Astrocyte (in vitro differentiated cells and primary cell): ENCODE data around the gene CDSN. TPM values are rescaled to one million over a fixed set of nuclear protein-coding genes. Genes with fewer than 3 reads are reported as not detected.
"Not testable (repeated sequence)": the region's sequence is repeated elsewhere in the genome, so short reads cannot be mapped to it uniquely, and the experiment has no call there.

ENCODE experiments used
- DNase-seq: peaks from one replicate; pipeline ENCODE4 v3.0.0-alpha.2; 2010; ENCODE audit warnings: low read depth
- FAIRE-seq: peaks from 2 replicates; lab custom pipeline; 2011; peaks lifted over from hg19 to GRCh38; lab: Jason Lieb, UNC
- H2AFZ ChIP-seq: 2 replicates; pipeline ENCODE4 v1.6.0; 2012; ENCODE audit warnings: low read depth, low read length, inconsistent platforms
- H3K27ac ChIP-seq: 2 replicates; pipeline ENCODE4 v1.5.1; 2011; ENCODE audit warnings: low read depth, low read length, inconsistent platforms
- H3K27me3 ChIP-seq: 2 replicates; pipeline ENCODE4 v1.6.0; 2011; ENCODE audit warnings: low read length, inconsistent platforms; ENCODE audit not compliant: insufficient read depth
- H3K36me3 ChIP-seq: 2 replicates; pipeline ENCODE4 v1.5.1; 2011; ENCODE audit warnings: low read length, inconsistent platforms; ENCODE audit not compliant: insufficient read depth
- H3K4me1 ChIP-seq: 2 replicates; pipeline ENCODE4 v1.5.1; 2011; ENCODE audit warnings: low read length, inconsistent platforms; ENCODE audit not compliant: insufficient read depth
- H3K4me2 ChIP-seq: 2 replicates; pipeline ENCODE4 v1.6.0; 2012; ENCODE audit warnings: low read length, inconsistent platforms
- H3K4me3 ChIP-seq: 2 replicates; pipeline ENCODE4 v1.5.1; 2011; ENCODE audit warnings: low read depth, mild to moderate bottlenecking, low read length, inconsistent platforms; ENCODE audit not compliant: insufficient read depth
- H3K79me2 ChIP-seq: 2 replicates; pipeline ENCODE4 v1.6.0; 2012; ENCODE audit warnings: mild to moderate bottlenecking, low read length, inconsistent platforms; ENCODE audit not compliant: insufficient read depth
- H3K9ac ChIP-seq: 2 replicates; pipeline ENCODE4 v1.6.0; 2012; ENCODE audit warnings: mild to moderate bottlenecking, low read length, inconsistent platforms
- H3K9me3 ChIP-seq: 2 replicates; pipeline ENCODE4 v1.5.1; 2012; ENCODE audit warnings: low read depth, mild to moderate bottlenecking, low read length, inconsistent platforms; ENCODE audit not compliant: insufficient read depth
- H4K20me1 ChIP-seq: 2 replicates; pipeline ENCODE4 v1.6.0; 2012; ENCODE audit warnings: low read length, inconsistent platforms; ENCODE audit not compliant: insufficient read depth
- H3K27ac Mint-ChIP-seq: one replicate; pipeline ENCODE4 v1.8.0; 2021; ENCODE audit warnings: mild to moderate bottlenecking, mixed read lengths; ENCODE audit not compliant: unreplicated experiment
- H3K27me3 Mint-ChIP-seq: one replicate; pipeline ENCODE4 v1.8.0; 2021; ENCODE audit warnings: low read depth, mixed read lengths; ENCODE audit not compliant: unreplicated experiment
- H3K36me3 Mint-ChIP-seq: one replicate; pipeline ENCODE4 v1.8.0; 2021; ENCODE audit warnings: low read depth, mixed read lengths; ENCODE audit not compliant: unreplicated experiment
- H3K4me1 Mint-ChIP-seq: one replicate; pipeline ENCODE4 v1.8.0; 2021; ENCODE audit warnings: low read depth, mixed read lengths; ENCODE audit not compliant: unreplicated experiment
- H3K4me3 Mint-ChIP-seq: one replicate; pipeline ENCODE4 v1.8.0; 2021; ENCODE audit warnings: mild to moderate bottlenecking, moderate library complexity, mixed read lengths; ENCODE audit not compliant: unreplicated experiment
- H3K9me3 Mint-ChIP-seq: one replicate; pipeline ENCODE4 v1.8.0; 2021; ENCODE audit warnings: mild to moderate bottlenecking, mixed read lengths; ENCODE audit not compliant: unreplicated experiment
- EZH2 ChIP-seq: IDR thresholded peaks from 2 replicates; pipeline ENCODE4 v1.6.1; 2012; ENCODE audit warnings: mild to moderate bottlenecking, low read length, inconsistent platforms; ENCODE audit not compliant: insufficient read depth
- total RNA-seq: library from RNA; stranded (reverse); gene quantifications from 2 replicates; pipeline ENCODE4 v1.2.1, GENCODE V29; 2021
- TF ChIP-seq, protein P1 (sequence below): IDR thresholded peaks from 2 replicates; pipeline ENCODE4 v1.5.1; 2011; ENCODE audit warnings: low read depth, mild to moderate bottlenecking, inconsistent platforms, low read length, moderate library complexity; ENCODE audit not compliant: insufficient read depth

Gene CDSN
- total RNA-seq, 1 donor from 2014 or later = 0.27 TPM

DNA sequence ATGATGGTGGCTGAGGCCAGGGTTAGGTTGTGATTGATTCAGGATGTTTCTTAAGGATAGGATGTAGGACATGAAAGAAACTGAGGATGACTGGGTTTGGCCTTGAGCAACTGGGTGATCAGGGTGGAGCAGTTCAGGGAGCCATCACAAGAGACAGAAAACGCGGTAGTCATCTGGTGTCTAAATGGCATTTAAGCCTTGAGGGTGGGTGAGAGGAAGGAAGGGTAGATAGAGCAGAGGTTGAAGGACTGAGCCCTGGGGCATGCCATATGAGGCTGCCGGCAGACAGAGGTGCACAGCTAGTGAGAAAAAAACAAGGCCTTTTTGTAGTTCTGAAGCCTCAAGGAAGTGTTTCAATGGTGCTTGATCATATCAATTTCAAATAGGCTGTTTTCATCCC lies 48.4 kb upstream of the CDSN start:
- DNase-seq (no peak), FAIRE-seq (no peak)
- H3K4me2 ChIP-seq = no peak overlapping the region
- peaks cover 5% of the 10 kb centered on the region for H3K36me3 Mint-ChIP-seq
- H3K9ac ChIP-seq = no peak overlapping the region
- H3K4me3 Mint-ChIP-seq = no peak overlapping the region
- H3K4me1 ChIP-seq = no peaks in the 10 kb centered on the region
- no peaks in the 10 kb centered on the region for H3K36me3 ChIP-seq
- H4K20me1 ChIP-seq = no peaks in the 10 kb centered on the region
- H3K4me3 ChIP-seq = no peak overlapping the region
- no peaks in the 10 kb centered on the region for H3K27me3 ChIP-seq
- H3K27ac Mint-ChIP-seq = peak overlapping the region; percentile 58
- H3K27me3 Mint-ChIP-seq = peaks cover 27% of the 10 kb centered on the region
- H3K4me1 Mint-ChIP-seq = peaks cover 5% of the 10 kb centered on the region
- H3K79me2 ChIP-seq = no peaks in the 10 kb centered on the region
- H3K27ac ChIP-seq = no peak overlapping the region
- TF ChIP-seq EZH2 = no peak
- TF ChIP-seq, protein P1, sequence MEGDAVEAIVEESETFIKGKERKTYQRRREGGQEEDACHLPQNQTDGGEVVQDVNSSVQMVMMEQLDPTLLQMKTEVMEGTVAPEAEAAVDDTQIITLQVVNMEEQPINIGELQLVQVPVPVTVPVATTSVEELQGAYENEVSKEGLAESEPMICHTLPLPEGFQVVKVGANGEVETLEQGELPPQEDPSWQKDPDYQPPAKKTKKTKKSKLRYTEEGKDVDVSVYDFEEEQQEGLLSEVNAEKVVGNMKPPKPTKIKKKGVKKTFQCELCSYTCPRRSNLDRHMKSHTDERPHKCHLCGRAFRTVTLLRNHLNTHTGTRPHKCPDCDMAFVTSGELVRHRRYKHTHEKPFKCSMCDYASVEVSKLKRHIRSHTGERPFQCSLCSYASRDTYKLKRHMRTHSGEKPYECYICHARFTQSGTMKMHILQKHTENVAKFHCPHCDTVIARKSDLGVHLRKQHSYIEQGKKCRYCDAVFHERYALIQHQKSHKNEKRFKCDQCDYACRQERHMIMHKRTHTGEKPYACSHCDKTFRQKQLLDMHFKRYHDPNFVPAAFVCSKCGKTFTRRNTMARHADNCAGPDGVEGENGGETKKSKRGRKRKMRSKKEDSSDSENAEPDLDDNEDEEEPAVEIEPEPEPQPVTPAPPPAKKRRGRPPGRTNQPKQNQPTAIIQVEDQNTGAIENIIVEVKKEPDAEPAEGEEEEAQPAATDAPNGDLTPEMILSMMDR = no peak
- no peaks in the 10 kb centered on the region for H3K9me3 Mint-ChIP-seq
- no peak overlapping the region for H2AFZ ChIP-seq
- no peaks in the 10 kb centered on the region for H3K9me3 ChIP-seq

DNA sequence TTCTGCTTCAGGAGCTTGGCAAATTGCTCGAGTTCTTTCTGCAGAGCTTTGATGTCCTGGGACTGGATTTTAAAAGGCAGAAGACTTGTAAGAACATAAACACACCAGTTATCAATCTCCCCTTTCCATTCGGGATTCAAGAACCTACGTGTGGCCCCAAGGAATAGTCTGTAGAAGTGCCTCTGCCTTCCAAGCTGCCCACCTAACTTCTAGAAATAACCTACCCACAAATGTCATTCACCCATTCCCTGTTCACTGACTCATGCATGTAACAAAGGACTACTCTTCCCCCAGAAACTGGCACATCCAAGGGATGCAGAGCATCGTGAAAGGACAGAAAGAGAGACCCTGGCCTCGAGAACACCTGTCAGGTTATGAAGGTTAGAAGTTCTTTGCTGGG lies 45.7 kb upstream of the CDSN start:
- H3K79me2 ChIP-seq = no peaks in the 10 kb centered on the region
- H3K36me3 Mint-ChIP-seq = peaks cover 3% of the 10 kb centered on the region
- no peaks in the 10 kb centered on the region for H3K4me1 ChIP-seq
- FAIRE-seq (no peak), DNase-seq (no peak)
- no peak overlapping the region for H3K4me3 Mint-ChIP-seq
- no peaks in the 10 kb centered on the region for H3K9me3 ChIP-seq
- H3K4me2 ChIP-seq = no peak overlapping the region
- no peaks in the 10 kb centered on the region for H3K4me1 Mint-ChIP-seq
- no peaks in the 10 kb centered on the region for H4K20me1 ChIP-seq
- no peak for TF ChIP-seq EZH2
- TF ChIP-seq, protein P1 = no peak
- no peaks in the 10 kb centered on the region for H3K36me3 ChIP-seq
- H3K27ac ChIP-seq = no peak overlapping the region
- H3K27ac Mint-ChIP-seq = no peak overlapping the region
- H3K9me3 Mint-ChIP-seq = no peaks in the 10 kb centered on the region
- H2AFZ ChIP-seq = no peak overlapping the region
- H3K9ac ChIP-seq = no peak overlapping the region
- H3K27me3 ChIP-seq = no peaks in the 10 kb centered on the region
- no peak overlapping the region for H3K4me3 ChIP-seq
- H3K27me3 Mint-ChIP-seq = peaks cover 25% of the 10 kb centered on the region

DNA sequence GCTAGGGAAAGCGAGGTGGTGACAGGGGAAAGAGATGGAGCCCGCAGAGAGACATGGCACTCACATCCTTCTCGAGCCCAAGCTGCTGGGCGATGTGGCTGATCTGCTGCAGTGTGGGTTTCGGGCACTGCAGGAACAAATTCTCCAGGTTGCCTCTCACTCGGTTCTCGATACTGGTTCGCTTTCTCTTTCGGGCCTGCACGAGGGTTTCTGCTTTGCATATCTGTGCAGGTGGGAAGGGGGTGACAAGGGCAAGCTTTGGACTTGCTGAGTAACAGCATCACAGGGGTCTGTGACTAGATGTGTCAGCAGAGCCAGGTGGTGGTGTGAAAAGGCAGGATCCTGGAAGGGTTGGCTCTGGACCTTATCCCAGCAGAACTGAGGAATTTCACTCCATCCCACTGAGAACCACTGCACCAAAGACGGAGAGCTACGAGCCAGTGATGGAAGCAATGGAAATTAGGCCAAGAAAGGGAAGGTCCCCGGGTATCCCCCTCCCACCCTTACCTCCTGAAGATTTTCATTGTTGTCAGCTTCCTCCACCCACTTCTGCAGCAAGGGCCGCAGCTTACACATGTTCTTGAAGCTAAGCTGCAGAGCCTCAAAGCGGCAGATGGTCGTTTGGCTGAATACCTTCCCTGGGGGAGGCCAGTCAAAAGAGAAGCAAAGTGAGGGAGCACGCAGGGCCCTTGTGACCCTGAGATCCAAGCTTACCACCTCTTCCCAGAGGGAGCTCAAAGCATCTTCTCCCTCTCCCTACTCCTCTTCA lies 45.0 kb upstream of the CDSN start:
- not testable (repeated sequence) for H3K9ac ChIP-seq, H3K4me1 Mint-ChIP-seq, H3K27ac ChIP-seq, H2AFZ ChIP-seq, H3K4me3 ChIP-seq, H3K36me3 ChIP-seq, H3K27ac Mint-ChIP-seq, H3K27me3 ChIP-seq, H3K4me3 Mint-ChIP-seq, H3K79me2 ChIP-seq, FAIRE-seq, H4K20me1 ChIP-seq, H3K9me3 ChIP-seq, H3K36me3 Mint-ChIP-seq, H3K4me2 ChIP-seq, H3K4me1 ChIP-seq, H3K9me3 Mint-ChIP-seq, DNase-seq
- peaks cover 24% of the 10 kb centered on the region for H3K27me3 Mint-ChIP-seq

DNA sequence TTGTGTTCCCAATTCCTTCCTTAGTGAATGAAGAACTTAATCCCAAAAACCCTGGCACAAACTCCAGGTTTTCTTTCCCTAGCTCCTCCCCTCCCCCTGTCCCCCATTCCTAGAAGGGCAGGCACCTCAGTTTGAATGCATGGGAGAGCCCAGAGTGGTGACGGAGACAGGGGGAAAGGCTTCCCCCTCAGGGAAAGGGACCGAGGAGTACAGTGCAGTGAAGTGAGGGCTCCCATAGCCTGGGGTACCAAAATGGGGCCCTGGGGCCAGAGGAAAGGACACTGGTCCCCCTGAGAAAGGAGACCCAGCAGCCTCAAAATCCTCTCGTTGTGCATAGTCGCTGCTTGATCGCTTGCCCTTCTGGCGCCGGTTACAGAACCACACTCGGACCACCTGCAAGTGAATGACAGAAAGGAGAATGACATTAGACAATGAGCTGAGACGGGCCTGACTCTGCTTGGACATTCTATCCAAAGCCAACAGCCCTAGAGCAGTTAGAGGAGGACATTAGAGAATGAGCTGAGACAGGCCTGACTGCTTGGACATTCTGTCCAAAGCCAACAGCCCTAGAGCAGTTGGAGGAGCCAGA lies 44.3 kb upstream of the CDSN start:
- H3K9me3 Mint-ChIP-seq, H3K4me1 ChIP-seq, H4K20me1 ChIP-seq, H3K9me3 ChIP-seq, H3K4me3 ChIP-seq, H3K79me2 ChIP-seq, FAIRE-seq, H3K36me3 ChIP-seq, H3K27me3 ChIP-seq, H3K4me2 ChIP-seq, H3K27ac Mint-ChIP-seq, H2AFZ ChIP-seq, H3K4me3 Mint-ChIP-seq, DNase-seq, H3K9ac ChIP-seq, H3K36me3 Mint-ChIP-seq, H3K4me1 Mint-ChIP-seq, H3K27ac ChIP-seq: not testable (repeated sequence)
- peaks cover 23% of the 10 kb centered on the region for H3K27me3 Mint-ChIP-seq
